GM18868 (cell line): ENCODE measurements around the gene RNASE12.
"Not testable (repeated sequence)": the region's sequence is repeated elsewhere in the genome, so short reads cannot be mapped to it uniquely, and the experiment has no call there.

Experiments used
- ATAC-seq: cut with Tn5 transposase; IDR thresholded peaks from one replicate; pipeline ENCODE4 v1.9.1; 2021; ENCODE audit warnings: mild to moderate bottlenecking, moderate library complexity; ENCODE audit not compliant: unreplicated experiment

The RNASE12 gene

GRCh38 chr14:20583142-20583541, 8.0 kb downstream of the RNASE12 start:
- no peak for ATAC-seq

GRCh38 chr14:20580242-20580641, 10.9 kb downstream of the RNASE12 start:
- no peak for ATAC-seq

GRCh38 chr14:20578784-20579502, 12.2 kb downstream of the RNASE12 start:
- no peak for ATAC-seq

- no peak for ATAC-seq
Observed at GRCh38 chr14:20578325-20578724, 12.9 kb downstream of the RNASE12 start.

GRCh38 chr14:20572382-20572990, 18.7 kb downstream of the RNASE12 start:
- not testable (repeated sequence) for ATAC-seq

- ATAC-seq = not testable (repeated sequence)
Observed at GRCh38 chr14:20570720-20571119, 20.5 kb downstream of the RNASE12 start.

- not testable (repeated sequence) for ATAC-seq
Observed at GRCh38 chr14:20569865-20570264, 21.3 kb downstream of the RNASE12 start.

- no peak for ATAC-seq
Observed at GRCh38 chr14:20569066-20569465, 22.1 kb downstream of the RNASE12 start.

- ATAC-seq = no peak
Observed at GRCh38 chr14:20568393-20568792, 22.8 kb downstream of the RNASE12 start.

- ATAC-seq = not testable (repeated sequence)
Observed at GRCh38 chr14:20567199-20567598, 24.0 kb downstream of the RNASE12 start.

GRCh38 chr14:20564501-20564997, 26.6 kb downstream of the RNASE12 start:
- no peak for ATAC-seq

- no peak for ATAC-seq
Observed at GRCh38 chr14:20563971-20564370, 27.2 kb downstream of the RNASE12 start.

GRCh38 chr14:20560961-20561360, 30.2 kb downstream of the RNASE12 start, which contains the start of gene RNASE9:
Gene RNASE9, minus strand, starts transcription at chr14:20561047.
- no peak for ATAC-seq

- ATAC-seq = no peak
Observed at GRCh38 chr14:20559461-20559904, 31.7 kb downstream of the RNASE12 start.

- no peak for ATAC-seq
Observed at GRCh38 chr14:20557212-20557542, 34.0 kb downstream of the RNASE12 start.

- ATAC-seq = no peak
Observed at GRCh38 chr14:20556500-20557211, 34.5 kb downstream of the RNASE12 start.

- ATAC-seq = no peak
Observed at GRCh38 chr14:20555845-20556244, 35.3 kb downstream of the RNASE12 start.

GRCh38 chr14:20553024-20553423, 38.2 kb downstream of the RNASE12 start:
- ATAC-seq = no peak

GRCh38 chr14:20551606-20552005, 39.6 kb downstream of the RNASE12 start:
- ATAC-seq = no peak

- no peak for ATAC-seq
Observed at GRCh38 chr14:20550926-20551325, 40.2 kb downstream of the RNASE12 start.

GRCh38 chr14:20548414-20549158, 42.6 kb downstream of the RNASE12 start:
- ATAC-seq = no peak
